Progenitor cell of endocrine pancreas (in vitro differentiated cells): ENCODE results near the gene ADPRHL1. TPM values are rescaled to one million over a fixed set of nuclear protein-coding genes. Genes with fewer than 3 reads are reported as not detected.

Experiments
- DNase-seq: peaks from one replicate; pipeline ENCODE4 v3.0.0; 2021; ENCODE audit warnings: low spot score; ENCODE audit not compliant: unreplicated experiment
- H3K27ac Mint-ChIP-seq: 2 replicates; pipeline ENCODE4 v1.8.0; 2021; ENCODE audit warnings: mild to moderate bottlenecking, moderate library complexity, mixed read lengths
- H3K27me3 Mint-ChIP-seq: 2 replicates; pipeline ENCODE4 v1.8.0; 2021; ENCODE audit warnings: mixed read lengths
- H3K36me3 Mint-ChIP-seq: 2 replicates; pipeline ENCODE4 v1.8.0; 2022; ENCODE audit warnings: mixed read lengths; ENCODE audit not compliant: insufficient read depth
- H3K4me1 Mint-ChIP-seq: 2 replicates; pipeline ENCODE4 v1.8.0; 2021; ENCODE audit warnings: low read depth, mixed read lengths
- H3K4me3 Mint-ChIP-seq: 2 replicates; pipeline ENCODE4 v1.8.0; 2021; ENCODE audit warnings: low read depth, mild to moderate bottlenecking, moderate library complexity, mixed read lengths
- H3K9me3 Mint-ChIP-seq: 2 replicates; pipeline ENCODE4 v1.8.0; 2021; ENCODE audit warnings: low read depth, mixed read lengths
- CTCF ChIP-seq: fragments of 200-600 bp; sonication (generic); IDR thresholded peaks from one replicate; pipeline ENCODE4 v1.5.0; 2021; ENCODE audit warnings: antibody characterized with exemption, mild to moderate bottlenecking; ENCODE audit not compliant: unreplicated experiment
- total RNA-seq: library from RNA; stranded (reverse); gene quantifications from 2 replicates; pipeline ENCODE4 v1.2.1, GENCODE V29; 2021

The ADPRHL1 gene
- total RNA-seq, 1 donor from 2014 or later, result 6.8 TPM

- Mint-ChIP-seq H3K36me3 (no peaks in the 10 kb centered on the region), H3K27ac (no peak overlapping the region), H3K4me3 (no peak overlapping the region), H3K27me3 (no peaks in the 10 kb centered on the region), H3K4me1 (peaks cover 16% of the 10 kb centered on the region), H3K9me3 (no peaks in the 10 kb centered on the region)
- no peak for TF ChIP-seq CTCF
- no peak for DNase-seq
These were observed 50.6 kb downstream of the ADPRHL1 start for GRCh38 chr13:113402471-113403254.

GRCh38 chr13:113401452-113402415 is 51.6 kb downstream of the ADPRHL1 start:
- H3K27ac Mint-ChIP-seq, result no peak overlapping the region
- H3K4me3 Mint-ChIP-seq, result no peak overlapping the region
- no peaks in the 10 kb centered on the region for H3K9me3 Mint-ChIP-seq
- no peaks in the 10 kb centered on the region for H3K36me3 Mint-ChIP-seq
- no peak for DNase-seq
- no peak for TF ChIP-seq CTCF
- H3K4me1 Mint-ChIP-seq, result peaks cover 16% of the 10 kb centered on the region
- no peaks in the 10 kb centered on the region for H3K27me3 Mint-ChIP-seq

- DNase-seq, result no peak
- Mint-ChIP-seq H3K4me3 (no peak overlapping the region), H3K36me3 (no peaks in the 10 kb centered on the region), H3K4me1 (peaks cover 16% of the 10 kb centered on the region), H3K9me3 (no peaks in the 10 kb centered on the region), H3K27ac (peak overlapping the region; percentile 56), H3K27me3 (no peaks in the 10 kb centered on the region)
- no peak for TF ChIP-seq CTCF
These were observed 52.5 kb downstream of the ADPRHL1 start for GRCh38 chr13:113400621-113401451.

DNA sequence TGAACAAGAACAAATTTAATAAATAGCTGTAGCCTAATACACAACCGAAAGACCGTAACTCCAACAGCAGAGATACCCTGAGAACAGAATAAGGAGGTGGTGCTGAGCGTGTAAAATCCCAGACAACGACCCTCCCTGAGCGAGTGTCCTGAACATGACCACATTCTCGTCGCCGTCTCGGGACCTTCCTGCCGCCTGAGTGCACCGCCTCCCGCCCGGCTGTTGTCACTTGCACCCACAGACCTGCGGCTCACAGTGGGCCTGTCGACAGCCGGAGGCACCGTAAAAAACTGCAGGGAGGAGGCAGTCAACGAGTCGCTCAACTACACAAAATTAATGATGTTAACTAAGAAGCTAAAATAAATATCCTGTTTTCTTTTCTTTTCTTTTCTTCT is 53.5 kb downstream of the ADPRHL1 start:
- Mint-ChIP-seq H3K27ac (no peak overlapping the region), H3K4me3 (no peak overlapping the region), H3K4me1 (peaks cover 16% of the 10 kb centered on the region), H3K36me3 (no peaks in the 10 kb centered on the region), H3K9me3 (no peaks in the 10 kb centered on the region), H3K27me3 (no peaks in the 10 kb centered on the region)
- DNase-seq, result no peak
- no peak for TF ChIP-seq CTCF
